RWPE2 (cell line): ENCODE results near the gene IL2RA.

Experiments used
- ATAC-seq: fragments of 200-7000 bp; cut with Tn5 transposase; 3 replicates; pipeline ENCODE4 v1.9.1; 2021; ENCODE audit warnings: low read depth
- DNase-seq: peaks from one replicate; pipeline ENCODE4 v3.0.0-alpha.2; 2020; ENCODE audit warnings: low spot score
- H3K27ac ChIP-seq: fragments of 450-650 bp; 2 replicates; pipeline ENCODE4 v1.5.1; 2017; ENCODE audit warnings: mild to moderate bottlenecking; ENCODE audit not compliant: poor library complexity, severe bottlenecking
- H3K27me3 ChIP-seq: fragments of 250-450 bp; sonication (Bioruptor Pico); 2 replicates; pipeline ENCODE4 v1.5.1; 2021; ENCODE audit warnings: mild to moderate bottlenecking, moderate library complexity; ENCODE audit not compliant: insufficient read depth, poor library complexity, severe bottlenecking
- H3K36me3 ChIP-seq: fragments of 250-450 bp; sonication (Bioruptor Pico); 2 replicates; pipeline ENCODE4 v1.5.1; 2020; ENCODE audit warnings: low read depth, mild to moderate bottlenecking, moderate library complexity
- H3K4me1 ChIP-seq: fragments of 250-450 bp; sonication (Bioruptor Pico); 2 replicates; pipeline ENCODE4 v1.5.1; 2021; ENCODE audit warnings: mild to moderate bottlenecking, moderate library complexity; ENCODE audit not compliant: insufficient read depth, poor library complexity, severe bottlenecking
- H3K4me3 ChIP-seq: fragments of 250-450 bp; sonication (Bioruptor Pico); 2 replicates; pipeline ENCODE4 v1.5.1; 2021; ENCODE audit warnings: mild to moderate bottlenecking, moderate library complexity; ENCODE audit not compliant: severe bottlenecking
- H3K9me3 ChIP-seq: fragments of 250-450 bp; sonication (Bioruptor Pico); 2 replicates; pipeline ENCODE4 v1.5.1; 2021; ENCODE audit warnings: mild to moderate bottlenecking, moderate library complexity; ENCODE audit not compliant: severe bottlenecking
- TF ChIP-seq, protein P1 (sequence below): fragments of 450-650 bp; IDR thresholded peaks from one replicate; pipeline ENCODE4 v1.5.1; 2017; ENCODE audit warnings: mild to moderate bottlenecking, moderate library complexity; ENCODE audit not compliant: poor library complexity, severe bottlenecking

Gene IL2RA

DNA sequence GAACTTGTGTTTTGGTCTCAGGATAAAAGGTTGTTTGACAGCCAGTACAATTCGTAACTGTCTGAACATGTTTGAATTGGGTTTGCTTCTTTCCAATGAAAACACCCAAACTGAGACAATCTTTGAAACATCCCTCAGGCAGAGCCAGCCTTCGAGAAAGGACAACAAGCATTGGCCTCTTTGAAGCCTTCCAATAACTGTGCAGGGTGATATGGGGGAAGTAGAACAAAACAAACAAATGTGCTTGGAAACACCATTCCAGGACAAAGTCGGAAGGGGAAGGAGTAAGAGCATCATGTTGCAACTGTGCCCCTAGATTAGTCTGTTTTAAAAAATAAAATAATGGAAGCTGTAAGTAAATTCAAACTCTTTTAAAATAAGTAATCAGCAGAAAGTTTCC, 39.5 kb downstream of the IL2RA start:
- Histone ChIP-seq H3K4me3 (no peak overlapping the region), H3K36me3 (no peaks in the 10 kb centered on the region), H3K27me3 (no peaks in the 10 kb centered on the region), H3K4me1 (no peaks in the 10 kb centered on the region), H3K27ac (no peak overlapping the region), H3K9me3 (no peaks in the 10 kb centered on the region)
- DNase-seq (no peak), ATAC-seq (no peak)
- TF ChIP-seq, protein P1, sequence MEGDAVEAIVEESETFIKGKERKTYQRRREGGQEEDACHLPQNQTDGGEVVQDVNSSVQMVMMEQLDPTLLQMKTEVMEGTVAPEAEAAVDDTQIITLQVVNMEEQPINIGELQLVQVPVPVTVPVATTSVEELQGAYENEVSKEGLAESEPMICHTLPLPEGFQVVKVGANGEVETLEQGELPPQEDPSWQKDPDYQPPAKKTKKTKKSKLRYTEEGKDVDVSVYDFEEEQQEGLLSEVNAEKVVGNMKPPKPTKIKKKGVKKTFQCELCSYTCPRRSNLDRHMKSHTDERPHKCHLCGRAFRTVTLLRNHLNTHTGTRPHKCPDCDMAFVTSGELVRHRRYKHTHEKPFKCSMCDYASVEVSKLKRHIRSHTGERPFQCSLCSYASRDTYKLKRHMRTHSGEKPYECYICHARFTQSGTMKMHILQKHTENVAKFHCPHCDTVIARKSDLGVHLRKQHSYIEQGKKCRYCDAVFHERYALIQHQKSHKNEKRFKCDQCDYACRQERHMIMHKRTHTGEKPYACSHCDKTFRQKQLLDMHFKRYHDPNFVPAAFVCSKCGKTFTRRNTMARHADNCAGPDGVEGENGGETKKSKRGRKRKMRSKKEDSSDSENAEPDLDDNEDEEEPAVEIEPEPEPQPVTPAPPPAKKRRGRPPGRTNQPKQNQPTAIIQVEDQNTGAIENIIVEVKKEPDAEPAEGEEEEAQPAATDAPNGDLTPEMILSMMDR = no peak

DNA sequence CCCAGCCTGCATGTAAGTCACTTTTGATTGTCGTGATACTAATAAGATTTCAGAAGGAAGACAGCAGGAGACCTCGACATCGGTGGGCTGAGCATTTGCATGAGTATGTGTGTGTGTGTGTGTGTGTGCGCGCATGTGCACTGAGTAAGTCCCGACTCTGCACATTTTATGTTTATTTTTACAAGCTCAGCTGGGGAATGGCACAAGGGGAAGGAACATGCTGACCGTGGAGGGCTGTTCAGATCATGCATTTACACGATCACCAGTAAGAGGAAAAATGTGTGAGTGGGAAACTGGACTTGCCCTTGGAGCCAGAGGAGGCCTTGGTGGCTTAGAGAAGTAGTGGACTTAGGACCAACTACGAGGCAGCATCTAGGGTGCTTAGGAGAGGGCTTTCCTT, 41.3 kb downstream of the IL2RA start:
- Histone ChIP-seq H3K9me3 (no peaks in the 10 kb centered on the region), H3K4me1 (no peaks in the 10 kb centered on the region), H3K4me3 (no peak overlapping the region), H3K36me3 (no peaks in the 10 kb centered on the region), H3K27ac (no peak overlapping the region), H3K27me3 (no peaks in the 10 kb centered on the region)
- TF ChIP-seq, protein P1 = no peak
- no peak for DNase-seq
- ATAC-seq = no peak

DNA sequence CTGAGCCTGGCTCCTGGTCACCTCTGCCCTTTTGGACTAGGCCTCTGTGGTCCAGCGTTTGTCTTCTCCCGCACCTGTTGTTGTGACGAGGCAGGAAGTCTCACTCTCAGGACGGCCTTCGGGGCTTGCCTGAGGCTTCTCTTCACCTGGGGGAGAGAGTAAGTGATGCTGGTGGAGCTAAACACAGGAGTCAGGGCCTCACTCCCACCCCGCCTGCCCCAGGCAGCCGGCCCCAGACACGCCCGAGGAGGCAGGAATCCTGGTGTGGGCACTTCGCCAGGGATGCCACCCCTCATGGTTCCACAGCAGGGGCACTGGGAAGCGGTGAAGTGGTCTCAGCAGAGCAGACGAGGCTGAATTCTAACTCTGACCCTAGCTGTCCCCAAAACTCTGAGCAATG, 42.4 kb downstream of the IL2RA start:
- H3K4me3 ChIP-seq = no peak overlapping the region
- DNase-seq (no peak), ATAC-seq (no peak)
- H3K27me3 ChIP-seq = no peaks in the 10 kb centered on the region
- H3K9me3 ChIP-seq = no peaks in the 10 kb centered on the region
- TF ChIP-seq, protein P1 = no peak
- no peaks in the 10 kb centered on the region for H3K4me1 ChIP-seq
- H3K36me3 ChIP-seq = no peaks in the 10 kb centered on the region
- H3K27ac ChIP-seq = no peak overlapping the region

DNA sequence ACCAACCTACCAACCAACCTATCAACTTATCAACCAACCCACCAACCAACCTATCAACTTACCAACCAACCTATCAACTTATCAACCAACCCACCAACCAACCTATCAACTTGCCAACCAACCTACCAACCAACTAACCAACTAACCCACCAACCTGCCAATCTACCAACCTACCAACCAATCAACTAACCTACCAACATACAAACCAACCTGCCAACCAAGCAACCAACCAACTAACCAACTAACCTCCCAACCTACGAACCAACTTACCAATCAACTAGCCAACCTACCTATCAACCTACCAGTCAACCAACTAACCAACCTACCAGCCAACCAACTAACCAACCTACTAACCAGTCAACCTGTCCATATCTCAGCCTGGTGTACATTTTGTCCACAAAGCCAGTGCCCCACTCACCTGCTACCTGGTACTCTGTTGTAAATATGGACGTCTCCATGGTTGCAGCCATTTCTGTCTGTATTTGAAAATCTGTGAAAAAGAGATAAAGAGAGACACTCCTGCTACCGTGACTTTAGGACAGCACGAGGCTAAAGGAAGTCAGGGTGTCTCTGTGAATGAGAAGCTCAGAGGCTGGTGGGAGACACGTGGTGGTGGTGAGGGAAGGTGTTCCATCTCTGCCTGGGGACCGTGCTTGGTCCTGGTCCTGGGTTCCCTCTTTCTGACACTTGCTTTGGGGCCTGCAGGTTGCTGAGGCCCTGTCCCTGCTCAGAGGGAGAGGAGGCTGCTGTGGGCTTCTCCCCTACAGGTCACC, 43.0 kb downstream of the IL2RA start:
- Histone ChIP-seq H3K27ac (no peak overlapping the region), H3K9me3 (no peaks in the 10 kb centered on the region), H3K4me1 (no peaks in the 10 kb centered on the region), H3K36me3 (no peaks in the 10 kb centered on the region), H3K4me3 (no peak overlapping the region), H3K27me3 (no peaks in the 10 kb centered on the region)
- DNase-seq (no peak), ATAC-seq (no peak)
- TF ChIP-seq, protein P1 = no peak

DNA sequence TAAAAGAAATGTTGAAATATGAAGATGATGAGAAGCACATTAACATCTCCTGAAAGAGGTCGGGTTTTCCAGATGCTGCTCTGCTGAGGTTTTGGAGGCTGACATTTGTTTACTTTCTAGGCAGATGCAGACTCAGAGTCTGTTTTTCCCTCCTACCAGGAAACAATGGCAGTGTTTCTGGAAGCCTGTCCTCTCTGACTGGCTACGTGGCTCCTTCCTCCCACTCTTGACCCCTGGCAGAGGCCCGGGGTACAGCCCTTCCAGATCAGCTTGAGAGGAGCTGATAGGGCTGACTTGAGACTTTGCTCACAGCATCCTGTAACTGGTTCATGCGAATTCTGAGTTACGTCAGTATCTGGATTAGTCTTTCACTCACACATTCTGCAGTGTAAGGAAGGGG, 43.7 kb downstream of the IL2RA start:
- Histone ChIP-seq H3K4me1 (no peaks in the 10 kb centered on the region), H3K27ac (no peak overlapping the region), H3K4me3 (no peak overlapping the region), H3K27me3 (no peaks in the 10 kb centered on the region), H3K36me3 (no peaks in the 10 kb centered on the region), H3K9me3 (no peaks in the 10 kb centered on the region)
- TF ChIP-seq, protein P1 = no peak
- no peak for ATAC-seq
- no peak for DNase-seq
